ENCODE results near the gene SGTA. TPM values are rescaled to one million over a fixed set of nuclear protein-coding genes. Genes with fewer than 3 reads are reported as not detected.

SGTA gene
- total RNA-seq, 4 donors from 2014 or later, result 37.0 to 66.6 (median 47.5) TPM

- Histone ChIP-seq H3K9me3 (no peaks in the 10 kb centered on the region), H3K36me3 (peaks cover 0 to 9% (median 3%) of the 10 kb centered on the region in 4 donors), H3K27me3 (no peaks in the 10 kb centered on the region), H3K27ac (peak overlapping the region; percentile 73 to 77 (median 76)), H3K4me1 (peaks cover 0 to 19% (median 16%) of the 10 kb centered on the region in 4 donors), H3K4me3 (no peak overlapping the region)
- peak; percentile 77 for DNase-seq
- 64 to 81% methylated on average over 3 to 20 of the region's 20 CpGs for WGBS, 2 donors (ENCODE audit: low coverage in 1 of 2)
- in situ Hi-C loops (cut with MboI; ENCODE audit: low pct_ligation_motif_present in 1 of 4, low pct_unique_long_range_greater_than_20kb in 1 of 4, low sequenced_read_pairs in 3 of 4), result no loop called here
- no peak for TF ChIP-seq POLR2A (IDR thresholded peaks at IDR 0.05)
- TF ChIP-seq, protein P1, sequence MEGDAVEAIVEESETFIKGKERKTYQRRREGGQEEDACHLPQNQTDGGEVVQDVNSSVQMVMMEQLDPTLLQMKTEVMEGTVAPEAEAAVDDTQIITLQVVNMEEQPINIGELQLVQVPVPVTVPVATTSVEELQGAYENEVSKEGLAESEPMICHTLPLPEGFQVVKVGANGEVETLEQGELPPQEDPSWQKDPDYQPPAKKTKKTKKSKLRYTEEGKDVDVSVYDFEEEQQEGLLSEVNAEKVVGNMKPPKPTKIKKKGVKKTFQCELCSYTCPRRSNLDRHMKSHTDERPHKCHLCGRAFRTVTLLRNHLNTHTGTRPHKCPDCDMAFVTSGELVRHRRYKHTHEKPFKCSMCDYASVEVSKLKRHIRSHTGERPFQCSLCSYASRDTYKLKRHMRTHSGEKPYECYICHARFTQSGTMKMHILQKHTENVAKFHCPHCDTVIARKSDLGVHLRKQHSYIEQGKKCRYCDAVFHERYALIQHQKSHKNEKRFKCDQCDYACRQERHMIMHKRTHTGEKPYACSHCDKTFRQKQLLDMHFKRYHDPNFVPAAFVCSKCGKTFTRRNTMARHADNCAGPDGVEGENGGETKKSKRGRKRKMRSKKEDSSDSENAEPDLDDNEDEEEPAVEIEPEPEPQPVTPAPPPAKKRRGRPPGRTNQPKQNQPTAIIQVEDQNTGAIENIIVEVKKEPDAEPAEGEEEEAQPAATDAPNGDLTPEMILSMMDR (IDR thresholded peaks at IDR 0.05), result no peak
- TF ChIP-seq EP300 (IDR thresholded peaks at IDR 0.05; ENCODE audit: low read depth), result no peak
- peak in 1 of 3 donors; percentile 24 for TF ChIP-seq POLR2AphosphoS5 (IDR thresholded peaks at IDR 0.05)
- intact Hi-C loops (cut with DNase I; ENCODE audit: low total_unique reads), result no loop called here
These were observed 28.2 kb upstream of the SGTA start for GRCh38 chr19:2811221-2811722.

DNA sequence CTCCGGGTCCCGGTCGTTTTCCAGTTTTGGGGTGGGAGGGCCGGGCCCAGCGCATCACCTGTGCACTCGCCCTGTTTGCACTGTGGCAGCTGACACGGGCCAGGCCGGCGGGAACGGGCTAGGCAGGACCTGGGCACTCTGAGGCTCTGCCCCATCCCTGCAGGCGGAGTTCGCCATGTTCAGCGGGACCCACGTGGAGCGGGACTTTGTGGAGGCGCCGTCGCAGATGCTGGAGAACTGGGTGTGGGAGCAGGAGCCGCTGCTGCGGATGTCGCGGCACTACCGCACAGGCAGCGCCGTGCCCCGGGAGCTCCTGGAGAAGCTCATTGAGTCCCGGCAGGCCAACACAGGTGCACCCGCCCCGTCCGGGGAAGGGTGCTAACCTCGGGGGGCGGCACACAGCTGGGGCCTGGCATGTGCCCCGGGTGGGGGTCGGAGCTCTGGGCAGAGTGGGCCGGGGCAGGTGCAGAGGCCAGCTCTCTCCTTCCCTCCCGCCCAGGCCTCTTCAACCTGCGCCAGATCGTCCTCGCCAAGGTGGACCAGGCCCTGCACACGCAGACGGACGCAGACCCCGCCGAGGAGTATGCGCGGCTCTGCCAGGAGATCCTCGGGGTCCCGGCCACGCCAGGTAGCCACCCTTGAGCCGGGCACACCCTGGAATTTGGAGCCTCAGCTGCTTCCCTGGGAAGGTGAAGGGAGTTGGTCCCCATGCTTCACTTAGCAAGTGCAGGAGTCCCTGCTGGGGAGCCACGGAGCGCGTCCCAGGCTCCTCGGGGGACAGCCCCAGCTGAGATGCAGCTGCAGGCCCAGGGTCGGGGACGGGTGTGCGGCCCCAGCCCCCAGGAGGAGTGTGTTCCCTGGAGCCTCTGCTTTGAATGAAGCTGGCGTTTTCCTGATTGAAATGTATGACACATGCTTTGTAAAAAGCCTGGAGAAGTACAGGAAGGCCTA, 27.3 kb upstream of the SGTA start:
- Histone ChIP-seq H3K27me3 (no peaks in the 10 kb centered on the region), H3K9me3 (no peaks in the 10 kb centered on the region), H3K4me1 (peaks cover 0 to 19% (median 16%) of the 10 kb centered on the region in 4 donors), H3K27ac (peak overlapping the region; percentile 73 to 77 (median 76)), H3K4me3 (no peak overlapping the region), H3K36me3 (peaks cover 0 to 9% (median 3%) of the 10 kb centered on the region in 4 donors)
- DNase-seq, result no peak
- intact Hi-C loops (cut with DNase I; ENCODE audit: low total_unique reads), result no loop called here
- in situ Hi-C loops (cut with MboI; ENCODE audit: low pct_ligation_motif_present in 1 of 4, low pct_unique_long_range_greater_than_20kb in 1 of 4, low sequenced_read_pairs in 3 of 4), result no loop called here
- WGBS, 2 donors (ENCODE audit: low coverage in 1 of 2), result 94% methylated on average over 49 of the region's 58 CpGs; no CpG with 5 or more reads in 1 of the 2 donors
- TF ChIP-seq POLR2AphosphoS5 (IDR thresholded peaks at IDR 0.05) (no peak), EP300 (IDR thresholded peaks at IDR 0.05; ENCODE audit: low read depth) (no peak), POLR2A (IDR thresholded peaks at IDR 0.05) (no peak)
- TF ChIP-seq, protein P1 (IDR thresholded peaks at IDR 0.05), result no peak

- Histone ChIP-seq H3K9me3 (no peaks in the 10 kb centered on the region), H3K36me3 (peaks cover 0 to 9% (median 3%) of the 10 kb centered on the region in 4 donors), H3K27me3 (no peaks in the 10 kb centered on the region), H3K27ac (no peak overlapping the region), H3K4me3 (no peak overlapping the region), H3K4me1 (peaks cover 0 to 19% (median 16%) of the 10 kb centered on the region in 4 donors)
- TF ChIP-seq POLR2AphosphoS5 (IDR thresholded peaks at IDR 0.05) (no peak), EP300 (IDR thresholded peaks at IDR 0.05; ENCODE audit: low read depth) (no peak), POLR2A (IDR thresholded peaks at IDR 0.05) (no peak)
- TF ChIP-seq, protein P1 (IDR thresholded peaks at IDR 0.05), result no peak
- WGBS, 2 donors (ENCODE audit: low coverage in 1 of 2), result 95% methylated on average over 36 of the region's 37 CpGs; no CpG with 5 or more reads in 1 of the 2 donors
- in situ Hi-C loops (cut with MboI; ENCODE audit: low pct_ligation_motif_present in 1 of 4, low pct_unique_long_range_greater_than_20kb in 1 of 4, low sequenced_read_pairs in 3 of 4), result no loop called here
- no peak for DNase-seq
- intact Hi-C loops (cut with DNase I; ENCODE audit: low total_unique reads), result no loop called here
These were observed 26.5 kb upstream of the SGTA start for GRCh38 chr19:2809387-2810140.

All from transverse colon (tissue), 4 donors.